ENCODE data around the gene SS18L1.

DNA sequence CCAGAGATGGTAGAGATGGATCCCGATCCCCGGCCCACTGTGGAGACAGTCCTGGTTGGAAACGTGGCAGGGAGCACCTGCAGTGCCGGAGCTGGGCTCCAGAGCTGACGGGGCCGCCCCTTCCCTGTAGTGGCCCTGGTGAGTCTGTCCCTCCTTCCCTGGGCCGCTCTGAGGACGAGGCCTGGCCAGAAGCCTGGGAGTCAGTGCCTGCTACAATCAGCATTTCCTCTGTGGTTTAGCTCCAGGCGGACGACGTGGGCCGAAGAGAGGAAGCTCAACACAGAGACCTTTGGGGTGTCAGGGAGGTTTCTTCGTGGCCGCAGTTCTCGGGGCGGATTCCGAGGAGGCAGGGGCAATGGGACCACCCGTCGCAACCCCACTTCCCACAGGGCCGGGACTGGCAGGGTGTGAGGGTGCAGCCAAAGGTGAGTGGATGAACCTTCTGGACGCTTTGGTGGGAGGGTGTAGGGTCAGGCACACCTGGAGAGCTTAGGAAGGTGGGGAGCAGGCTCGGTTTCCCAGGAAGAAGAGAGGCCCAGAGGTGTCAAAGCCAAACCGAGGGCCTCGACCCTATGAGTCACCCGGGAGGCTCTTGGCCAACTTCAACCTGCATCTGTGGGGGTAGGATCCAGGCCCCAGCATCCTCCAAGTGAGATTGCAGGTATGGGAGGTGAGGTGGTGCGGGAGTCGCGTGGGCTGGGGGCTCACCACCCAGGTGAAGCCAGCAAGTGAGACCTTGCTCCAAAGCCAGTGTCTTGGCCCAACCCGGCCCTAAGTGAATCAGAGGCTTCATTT is 10.3 kb upstream of the SS18L1 start:
- TF ChIP-seq, protein P1, sequence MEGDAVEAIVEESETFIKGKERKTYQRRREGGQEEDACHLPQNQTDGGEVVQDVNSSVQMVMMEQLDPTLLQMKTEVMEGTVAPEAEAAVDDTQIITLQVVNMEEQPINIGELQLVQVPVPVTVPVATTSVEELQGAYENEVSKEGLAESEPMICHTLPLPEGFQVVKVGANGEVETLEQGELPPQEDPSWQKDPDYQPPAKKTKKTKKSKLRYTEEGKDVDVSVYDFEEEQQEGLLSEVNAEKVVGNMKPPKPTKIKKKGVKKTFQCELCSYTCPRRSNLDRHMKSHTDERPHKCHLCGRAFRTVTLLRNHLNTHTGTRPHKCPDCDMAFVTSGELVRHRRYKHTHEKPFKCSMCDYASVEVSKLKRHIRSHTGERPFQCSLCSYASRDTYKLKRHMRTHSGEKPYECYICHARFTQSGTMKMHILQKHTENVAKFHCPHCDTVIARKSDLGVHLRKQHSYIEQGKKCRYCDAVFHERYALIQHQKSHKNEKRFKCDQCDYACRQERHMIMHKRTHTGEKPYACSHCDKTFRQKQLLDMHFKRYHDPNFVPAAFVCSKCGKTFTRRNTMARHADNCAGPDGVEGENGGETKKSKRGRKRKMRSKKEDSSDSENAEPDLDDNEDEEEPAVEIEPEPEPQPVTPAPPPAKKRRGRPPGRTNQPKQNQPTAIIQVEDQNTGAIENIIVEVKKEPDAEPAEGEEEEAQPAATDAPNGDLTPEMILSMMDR (IDR thresholded peaks at IDR 0.05): no peak
- TF ChIP-seq POLR2AphosphoS5 (IDR thresholded peaks at IDR 0.05) (no peak), POLR2A (IDR thresholded peaks at IDR 0.05) (no peak)
